HG02759 (cell line): ENCODE measurements around the gene NHLH2.

Source experiments
- ATAC-seq: cut with Tn5 transposase; IDR thresholded peaks from one replicate; pipeline ENCODE4 v1.9.1; 2021; ENCODE audit warnings: mild to moderate bottlenecking, moderate library complexity; ENCODE audit not compliant: unreplicated experiment

NHLH2 gene

DNA sequence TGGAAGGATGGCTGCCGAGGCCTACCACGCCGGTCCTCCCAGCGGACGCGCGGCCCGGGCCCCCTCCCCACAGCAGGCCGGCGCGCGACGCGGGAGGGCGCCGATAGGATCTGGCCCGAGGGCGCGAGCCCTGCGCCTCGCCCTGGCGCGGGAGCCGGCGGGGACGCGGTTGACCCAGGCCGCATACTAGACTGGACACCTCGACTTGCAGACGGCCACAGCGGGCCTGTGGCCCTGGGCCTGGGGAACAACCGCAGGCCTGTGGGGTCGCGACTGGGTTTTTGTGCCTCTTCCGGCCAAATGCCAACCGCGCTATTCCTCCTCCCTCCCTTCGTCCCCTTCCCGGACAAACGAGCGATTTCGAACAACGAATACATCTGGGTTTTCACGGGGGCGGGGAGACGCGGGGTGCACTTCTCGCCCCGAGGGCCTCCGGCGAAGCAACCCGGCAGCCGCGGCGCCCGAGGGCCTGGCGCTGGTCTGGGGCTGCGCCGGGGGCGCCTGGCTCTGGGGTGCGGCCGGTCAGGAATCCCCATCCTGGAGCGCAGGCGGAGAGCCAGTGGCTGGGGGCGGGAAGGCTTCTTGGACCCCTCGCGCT, 2.4 kb downstream of the NHLH2 start:
- ATAC-seq: peak; percentile 19

- no peak for ATAC-seq
These were observed 3.0 kb downstream of the NHLH2 start for GRCh38 chr1:115837740-115838421.

- ATAC-seq: no peak
These were observed 3.6 kb downstream of the NHLH2 start for GRCh38 chr1:115837341-115837739.

DNA sequence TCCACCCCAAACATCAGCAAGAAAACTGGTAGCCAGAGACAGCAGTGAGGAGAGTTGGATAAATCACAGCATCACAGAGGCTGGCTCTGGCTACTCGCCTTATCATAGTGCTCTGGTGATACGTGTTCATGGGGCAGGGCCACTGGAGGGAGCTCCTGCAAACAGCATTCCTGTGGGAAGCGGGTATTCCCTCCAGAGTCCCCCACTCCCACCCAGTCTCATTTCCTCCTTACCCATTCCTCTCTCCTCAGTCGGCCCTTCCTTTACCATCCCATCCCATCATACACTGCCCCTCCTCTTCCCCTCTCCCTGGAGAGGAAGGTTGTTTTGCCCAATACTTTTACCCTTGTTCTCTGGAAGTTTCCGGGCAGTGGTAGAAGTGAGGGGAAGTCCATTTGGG, 7.1 kb downstream of the NHLH2 start:
- no peak for ATAC-seq

DNA sequence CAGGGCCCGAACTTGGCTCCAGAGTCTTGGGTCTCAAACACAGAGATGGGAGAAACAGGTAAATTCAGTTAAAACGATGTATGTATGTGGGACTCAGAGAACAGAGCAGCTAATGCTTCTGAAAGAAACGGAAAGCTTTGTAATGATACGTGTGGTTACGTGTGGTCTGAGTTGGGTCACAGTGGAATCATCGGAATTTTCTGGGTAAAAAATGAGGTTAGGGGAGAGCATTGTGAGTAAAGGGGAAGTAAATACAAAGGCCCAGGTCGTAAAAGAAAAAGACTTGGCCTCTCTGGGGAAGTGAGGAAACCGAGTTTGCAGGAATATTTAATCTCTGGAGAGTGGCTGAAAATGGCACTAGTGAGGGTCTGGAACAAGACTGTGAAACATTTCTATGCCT, 8.3 kb downstream of the NHLH2 start:
- ATAC-seq: no peak

DNA sequence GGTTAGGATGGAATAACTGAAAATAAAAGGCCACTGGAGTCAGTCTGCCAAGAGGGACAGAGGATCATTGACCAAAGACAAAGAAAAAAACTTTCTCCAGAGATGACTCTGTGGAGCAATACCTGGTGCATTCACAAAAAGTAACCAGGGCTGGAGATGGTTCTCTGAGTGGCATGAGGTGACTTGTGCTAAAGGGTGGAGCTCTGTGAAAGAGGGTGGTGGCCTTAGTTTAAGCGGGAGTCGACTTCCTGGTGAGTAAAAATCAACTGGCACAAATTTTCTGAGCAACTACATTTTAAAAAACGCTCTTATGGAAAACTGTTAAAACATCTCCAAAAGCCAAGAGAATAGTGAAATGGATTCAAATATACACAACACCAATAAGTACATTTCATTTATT, 10.0 kb downstream of the NHLH2 start:
- no peak for ATAC-seq

GRCh38 chr1:115829947-115830346, 11.0 kb downstream of the NHLH2 start:
- ATAC-seq: no peak

GRCh38 chr1:115829023-115829674, 11.8 kb downstream of the NHLH2 start:
- ATAC-seq: no peak

DNA sequence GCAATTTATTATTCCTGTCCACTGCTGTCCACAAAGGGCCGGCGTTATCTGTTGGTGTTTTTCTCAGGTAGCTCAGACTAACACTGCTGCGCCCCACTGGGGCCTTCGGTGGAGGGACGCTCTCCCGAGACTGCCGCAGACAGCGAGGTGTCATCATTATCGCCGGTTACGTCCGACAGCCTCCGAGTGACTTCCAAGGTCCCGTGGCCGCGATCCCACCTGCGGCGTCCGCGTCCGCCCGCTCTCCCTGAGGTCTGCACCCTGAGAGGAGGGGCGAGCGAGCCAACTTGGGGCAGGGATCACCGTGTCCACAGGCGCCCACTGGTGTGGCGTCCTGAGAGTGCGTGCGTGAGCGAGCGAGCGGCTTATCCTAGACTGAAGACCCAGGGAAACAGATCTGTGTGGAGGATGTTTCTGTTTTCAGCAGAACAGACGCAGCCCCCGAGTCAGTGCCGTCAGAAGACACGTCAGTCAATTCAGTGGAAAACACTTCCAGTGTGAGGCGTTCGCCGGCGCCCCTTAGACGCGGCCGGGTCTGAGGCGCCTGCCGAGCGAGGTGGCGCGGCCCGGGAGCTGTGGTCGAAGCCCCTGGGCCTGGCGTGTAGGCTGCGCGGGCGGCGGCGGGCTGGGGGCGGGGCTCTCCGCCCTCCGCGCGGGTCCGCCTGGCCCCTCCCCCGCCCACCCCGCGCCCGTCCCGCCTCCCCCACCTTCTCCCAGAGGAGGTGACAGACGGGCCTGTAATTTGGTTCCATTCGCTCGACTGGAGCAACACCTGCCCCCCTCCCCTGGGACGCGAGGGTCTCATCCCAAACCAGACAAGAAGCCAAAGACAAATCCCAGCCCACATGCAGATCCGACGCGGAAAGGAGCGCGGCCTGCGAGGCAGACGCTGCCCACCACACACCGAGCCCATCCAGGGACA, 12.6 kb downstream of the NHLH2 start:
- ATAC-seq: no peak

- no peak for ATAC-seq
These were observed 13.4 kb downstream of the NHLH2 start for GRCh38 chr1:115827452-115828044.

- no peak for ATAC-seq
These were observed 14.3 kb downstream of the NHLH2 start for GRCh38 chr1:115826628-115827027.

DNA sequence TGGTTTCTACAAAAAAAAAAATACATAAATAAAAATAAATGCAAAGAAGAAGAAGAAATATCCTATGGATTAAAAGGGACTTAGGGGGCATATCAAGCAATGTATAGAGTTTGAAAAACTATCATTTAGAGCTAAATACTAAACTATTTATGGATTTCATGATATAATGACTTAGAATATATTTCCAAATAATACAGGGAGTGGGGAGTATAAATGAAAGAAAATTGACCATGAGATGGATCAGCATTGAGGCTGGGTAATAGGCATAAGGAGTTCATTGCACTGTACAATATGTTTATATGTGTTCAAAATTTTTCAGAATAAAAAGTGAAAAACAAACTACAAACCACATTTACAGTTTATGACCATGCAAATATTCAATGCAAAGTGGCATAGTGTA, 18.8 kb downstream of the NHLH2 start:
- ATAC-seq: no peak

DNA sequence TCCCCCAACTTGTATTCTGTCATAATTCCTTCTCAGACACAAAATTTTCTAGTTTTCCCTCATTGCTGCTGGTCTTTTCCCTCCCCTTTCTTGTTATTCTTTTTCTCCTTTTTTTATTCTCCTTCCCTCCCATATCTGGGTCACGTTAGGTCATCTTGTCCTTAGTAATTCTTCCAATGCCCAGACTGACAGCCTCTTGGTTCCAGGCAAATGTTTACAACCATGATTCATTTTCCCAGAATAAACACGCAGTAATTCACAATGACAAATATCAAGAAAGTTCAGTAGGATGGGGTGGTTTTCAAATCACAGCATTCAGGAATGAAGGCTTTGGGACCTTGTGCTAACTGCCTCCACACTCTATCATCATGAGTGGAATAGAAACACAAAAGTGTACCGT, 25.2 kb downstream of the NHLH2 start:
- no peak for ATAC-seq

- ATAC-seq: no peak
These were observed 26.1 kb downstream of the NHLH2 start for GRCh38 chr1:115814685-115815398.

- ATAC-seq: no peak
These were observed 27.2 kb downstream of the NHLH2 start for GRCh38 chr1:115813727-115814126.

DNA sequence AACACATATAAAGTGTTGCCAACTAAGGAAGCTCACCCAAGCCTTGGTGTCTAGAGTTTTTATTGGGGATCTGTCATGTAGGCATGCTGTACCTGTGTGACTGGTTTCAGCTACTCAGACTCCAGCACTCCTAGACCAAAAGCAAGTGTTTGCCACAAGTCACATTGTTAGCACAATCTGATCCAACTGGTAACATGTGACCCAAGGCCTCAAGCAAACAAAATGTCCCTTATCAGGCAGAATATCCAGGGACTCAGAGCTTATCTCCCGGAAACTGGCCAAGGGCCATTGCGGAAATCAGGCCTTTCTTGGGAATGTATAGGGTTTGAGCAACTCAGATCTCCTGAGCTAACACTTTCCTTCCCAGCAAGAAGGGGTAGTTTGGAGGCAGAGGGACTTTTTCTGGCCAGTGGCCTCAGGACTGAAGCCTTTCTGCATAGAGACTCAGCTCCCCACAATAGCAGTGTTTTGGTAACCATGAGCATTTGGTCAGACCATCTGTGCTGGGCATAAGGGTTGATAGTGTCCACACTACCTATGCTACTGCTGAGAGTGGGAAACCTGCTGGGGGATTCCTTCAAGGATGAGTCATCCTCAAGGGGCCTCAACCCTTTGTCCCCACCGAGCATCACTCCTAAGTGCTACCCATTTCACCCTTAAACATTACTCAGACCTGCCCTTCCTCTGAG, 29.6 kb downstream of the NHLH2 start:
- no peak for ATAC-seq

GRCh38 chr1:115810609-115811008, 30.3 kb downstream of the NHLH2 start:
- no peak for ATAC-seq

- ATAC-seq: no peak
These were observed 31.1 kb downstream of the NHLH2 start for GRCh38 chr1:115809847-115810246.

GRCh38 chr1:115809076-115809475, 31.9 kb downstream of the NHLH2 start:
- ATAC-seq: no peak

DNA sequence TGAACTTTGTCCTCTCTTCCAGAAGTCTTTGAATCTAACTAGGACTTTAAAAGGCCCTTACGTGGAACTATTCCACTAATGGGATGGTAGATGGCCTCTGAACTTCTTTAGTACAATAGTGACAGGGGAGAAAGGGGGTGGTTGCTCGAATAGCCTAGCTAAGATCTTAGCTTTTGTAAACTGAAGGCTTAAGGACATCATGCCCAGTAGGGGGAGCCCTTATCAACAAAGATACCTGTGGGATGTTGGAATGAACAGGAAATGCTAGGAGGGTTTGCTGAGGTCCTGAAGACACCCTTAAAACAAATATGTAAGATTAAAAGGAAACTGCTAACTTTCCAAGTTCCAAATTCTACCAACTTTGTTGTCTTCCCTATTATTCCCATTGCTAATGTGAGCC, 33.2 kb downstream of the NHLH2 start:
- ATAC-seq: peak; percentile 57
